Measurements from ENCODE around the gene INAFM2. TPM values are rescaled to one million over a fixed set of nuclear protein-coding genes. Genes with fewer than 3 reads are reported as not detected.

The INAFM2 gene
- total and polyA plus RNA-seq, 10 of the 15 experiments (the other 5 are each of a cell fraction or from before 2014, with no cell fraction given): 0.75 to 8.1 (median 3.9) TPM

GRCh38 chr15:40302981-40303380 lies 20.5 kb upstream of the INAFM2 start (continued):
- TF ChIP-seq FOS (IDR thresholded peaks at IDR 0.05; ENCODE audit: borderline replicate concordance, extremely low read depth, insufficient read length) (no peak), ZNF384 (IDR thresholded peaks at IDR 0.05; ENCODE audit: borderline replicate concordance, low read depth, low read length) (no peak), DPF2 (IDR thresholded peaks at IDR 0.05) (no peak)

DNA sequence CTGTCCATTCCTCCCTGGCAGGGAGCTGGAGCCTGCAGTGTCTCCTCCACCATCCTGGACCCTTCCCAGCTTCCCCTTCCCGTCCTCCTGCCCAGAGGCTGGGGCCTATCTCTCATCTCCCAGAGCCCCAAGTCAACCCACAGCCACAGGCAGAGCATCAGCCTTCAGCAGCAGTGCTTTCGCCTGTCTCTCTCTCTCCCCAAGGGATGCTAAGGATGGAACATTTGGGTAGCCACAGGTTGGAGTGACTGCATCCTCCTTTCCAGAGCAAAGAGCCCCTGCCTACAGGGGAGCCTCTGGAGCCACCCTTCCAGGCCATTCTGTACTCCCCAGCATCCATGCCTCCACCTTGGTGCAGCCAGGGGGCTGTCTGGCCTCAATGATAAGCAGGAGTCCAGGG lies 19.9 kb upstream of the INAFM2 start:
- RAD21 ChIA-PET (ENCODE audit: unreplicated experiment): interaction anchor here (0.6 kb wide), 1 partner anchor 35 kb away, joined by 3 read pairs; no protein-coding TSS in a partner anchor
- ATAC-seq (no peak), FAIRE-seq (no peak), DNase-seq (ENCODE audit: low read depth, low spot score) (no peak)
- BruUV-seq (replicated peaks): no TSS peak
- Histone ChIP-seq H3K27ac (ENCODE audit: control insufficient read depth, insufficient read depth) (no peak overlapping the region), H3K4me1 (ENCODE audit: control insufficient read depth, insufficient read depth, low read length) (peaks cover 3% of the 10 kb centered on the region; the same call in 1 of the 2 replicates), H3K9me3 (replicated peaks; ENCODE audit: control insufficient read depth, insufficient read depth, low read length) (no peaks in the 10 kb centered on the region; the same call in 2 of the 3 replicates), H2AFZ (ENCODE audit: control insufficient read depth, low read depth, low read length) (no peak overlapping the region), H3K4me3 (no peak overlapping the region), H3K79me2 (ENCODE audit: control insufficient read depth, insufficient read depth, low read length) (no peaks in the 10 kb centered on the region), H3K9ac (ENCODE audit: control insufficient read depth, insufficient read depth, low read length) (no peak overlapping the region), H3K4me2 (ENCODE audit: control insufficient read depth, insufficient read depth) (no peak overlapping the region), H3K27me3 (replicated peaks in 1 of 2; ENCODE audit: control insufficient read depth in 2 of 2, insufficient read depth in 2 of 2, low read length in 1 of 2) (no peaks in the 10 kb centered on the region), H3K36me3 (ENCODE audit: control insufficient read depth in 2 of 2, insufficient read depth in 2 of 2, low read length in 1 of 2) (no peaks in the 10 kb centered on the region), H4K20me1 (ENCODE audit: control insufficient read depth, insufficient read depth) (no peaks in the 10 kb centered on the region)
- 31% methylated on average over 2 of the region's 2 CpGs for WGBS (ENCODE audit: insufficient coverage, insufficient replicate concordance, low lambda C conversion rate, missing lambda C conversion rate)
- intact Hi-C loops (cut with micrococcal nuclease; ENCODE audit: unreplicated experiment): no loop called here
- in situ Hi-C loops (cut with MboI): no loop called here
- SMC1A ChIA-PET (ENCODE audit: uncharacterized antibody, unreplicated experiment): interaction anchor here (1.0 kb wide), 1 partner anchor 10 kb away, joined by 3 read pairs; no protein-coding TSS in a partner anchor
- CTCF ChIA-PET: interaction anchor here (1.5 to 2.5 kb wide), 2 partner anchors 34 to 35 kb away, joined by 4 to 6 read pairs; no protein-coding TSS in a partner anchor
- POLR2A ChIA-PET: no interaction called here
- TF ChIP-seq, protein P1, sequence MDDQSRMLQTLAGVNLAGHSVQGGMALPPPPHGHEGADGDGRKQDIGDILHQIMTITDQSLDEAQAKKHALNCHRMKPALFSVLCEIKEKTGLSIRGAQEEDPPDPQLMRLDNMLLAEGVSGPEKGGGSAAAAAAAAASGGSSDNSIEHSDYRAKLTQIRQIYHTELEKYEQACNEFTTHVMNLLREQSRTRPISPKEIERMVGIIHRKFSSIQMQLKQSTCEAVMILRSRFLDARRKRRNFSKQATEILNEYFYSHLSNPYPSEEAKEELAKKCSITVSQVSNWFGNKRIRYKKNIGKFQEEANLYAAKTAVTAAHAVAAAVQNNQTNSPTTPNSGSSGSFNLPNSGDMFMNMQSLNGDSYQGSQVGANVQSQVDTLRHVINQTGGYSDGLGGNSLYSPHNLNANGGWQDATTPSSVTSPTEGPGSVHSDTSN (IDR thresholded peaks at IDR 0.05; ENCODE audit: insufficient replicate concordance, low read depth, low read length): no peak
- no peak for TF ChIP-seq CBX3 (IDR thresholded peaks at IDR 0.05; ENCODE audit: borderline replicate concordance, low read depth)
- TF ChIP-seq CEBPZ (IDR thresholded peaks at IDR 0.05; ENCODE audit: low read depth, low read length): no peak
- TF ChIP-seq ZNF622 (IDR thresholded peaks at IDR 0.05): no peak
- TF ChIP-seq FOXM1 (IDR thresholded peaks at IDR 0.05; ENCODE audit: low read depth, low read length): no peak
- TF ChIP-seq IKZF1 (conservative IDR thresholded peaks at IDR 0.05): no peak
- no peak for TF ChIP-seq WRNIP1 (IDR thresholded peaks at IDR 0.05; ENCODE audit: borderline replicate concordance, low read depth, low read length)
- no peak for TF ChIP-seq ZNF207 (IDR thresholded peaks at IDR 0.05; ENCODE audit: borderline replicate concordance)
- no peak for TF ChIP-seq ZNF274 (IDR thresholded peaks at IDR 0.05; ENCODE audit: insufficient read depth, insufficient read length)
- no peak for TF ChIP-seq GABPA (IDR thresholded peaks at IDR 0.05; ENCODE audit: low read depth)
- TF ChIP-seq MYB (IDR thresholded peaks at IDR 0.05; ENCODE audit: borderline replicate concordance, low read depth, low read length): no peak
- no peak for TF ChIP-seq TAF1 (IDR thresholded peaks at IDR 0.05; ENCODE audit: borderline replicate concordance, low read depth, low read length)
- TF ChIP-seq, protein P2, sequence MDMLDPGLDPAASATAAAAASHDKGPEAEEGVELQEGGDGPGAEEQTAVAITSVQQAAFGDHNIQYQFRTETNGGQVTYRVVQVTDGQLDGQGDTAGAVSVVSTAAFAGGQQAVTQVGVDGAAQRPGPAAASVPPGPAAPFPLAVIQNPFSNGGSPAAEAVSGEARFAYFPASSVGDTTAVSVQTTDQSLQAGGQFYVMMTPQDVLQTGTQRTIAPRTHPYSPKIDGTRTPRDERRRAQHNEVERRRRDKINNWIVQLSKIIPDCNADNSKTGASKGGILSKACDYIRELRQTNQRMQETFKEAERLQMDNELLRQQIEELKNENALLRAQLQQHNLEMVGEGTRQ (IDR thresholded peaks at IDR 0.05; ENCODE audit: borderline replicate concordance, low read depth, low read length): no peak
- no peak for TF ChIP-seq TCF7 (IDR thresholded peaks at IDR 0.05; ENCODE audit: borderline replicate concordance)
- no peak for TF ChIP-seq ESRRA (IDR thresholded peaks at IDR 0.05; ENCODE audit: low read length)
- no peak for TF ChIP-seq TARDBP (IDR thresholded peaks at IDR 0.05; ENCODE audit: borderline replicate concordance)
- TF ChIP-seq JUNB (IDR thresholded peaks at IDR 0.05): no peak
- TF ChIP-seq POLR2AphosphoS5 (IDR thresholded peaks at IDR 0.05; ENCODE audit: low read length): no peak
